ENCODE data around the gene HTR4. TPM values are rescaled to one million over a fixed set of nuclear protein-coding genes. Genes with fewer than 3 reads are reported as not detected.

The HTR4 gene
- total RNA-seq, 2 experiments from 2014 or later, result not detected

- H3K4me1 Mint-ChIP-seq, result peaks cover 29% of the 10 kb centered on the region
- no peak for DNase-seq
- ChIA-PET CTCF (no interaction called here), POLR2A (no interaction called here)
- H3K4me3 Mint-ChIP-seq, result no peak overlapping the region
- no peaks in the 10 kb centered on the region for H3K9me3 Mint-ChIP-seq
- H3K27me3 Mint-ChIP-seq, result peaks cover 30% of the 10 kb centered on the region
- H3K36me3 Mint-ChIP-seq (ENCODE audit: low read depth), result no peaks in the 10 kb centered on the region
- H3K27ac Mint-ChIP-seq, result no peak overlapping the region
Measured at GRCh38 chr5:148619484-148619883, 34.8 kb downstream of the HTR4 start.

- no peak for DNase-seq
- Mint-ChIP-seq H3K9me3 (no peaks in the 10 kb centered on the region), H3K36me3 (ENCODE audit: low read depth) (no peaks in the 10 kb centered on the region), H3K27ac (no peak overlapping the region), H3K4me3 (no peak overlapping the region), H3K27me3 (peaks cover 13% of the 10 kb centered on the region), H3K4me1 (peaks cover 14% of the 10 kb centered on the region)
- ChIA-PET POLR2A (no interaction called here), CTCF (no interaction called here)
Measured at GRCh38 chr5:148615644-148616275, 38.6 kb downstream of the HTR4 start.

- Mint-ChIP-seq H3K27me3 (no peaks in the 10 kb centered on the region), H3K4me1 (no peaks in the 10 kb centered on the region), H3K36me3 (ENCODE audit: low read depth) (no peaks in the 10 kb centered on the region), H3K4me3 (no peak overlapping the region), H3K9me3 (no peaks in the 10 kb centered on the region), H3K27ac (no peak overlapping the region)
- POLR2A ChIA-PET, result no interaction called here
- CTCF ChIA-PET, result no interaction called here
- no peak for DNase-seq
Measured at GRCh38 chr5:148607406-148607805, 46.9 kb downstream of the HTR4 start.

GRCh38 chr5:148606296-148606695 lies 48.0 kb downstream of the HTR4 start:
- Mint-ChIP-seq H3K27ac (no peak overlapping the region), H3K4me1 (no peaks in the 10 kb centered on the region), H3K9me3 (no peaks in the 10 kb centered on the region), H3K4me3 (no peak overlapping the region), H3K27me3 (no peaks in the 10 kb centered on the region), H3K36me3 (ENCODE audit: low read depth) (no peaks in the 10 kb centered on the region)
- ChIA-PET POLR2A (no interaction called here), CTCF (no interaction called here)
- no peak for DNase-seq

GRCh38 chr5:148599187-148599586 lies 55.1 kb downstream of the HTR4 start:
- Mint-ChIP-seq H3K4me1 (no peaks in the 10 kb centered on the region), H3K36me3 (ENCODE audit: low read depth) (no peaks in the 10 kb centered on the region), H3K27ac (no peak overlapping the region), H3K9me3 (peaks cover 5% of the 10 kb centered on the region), H3K4me3 (no peak overlapping the region), H3K27me3 (peaks cover 7% of the 10 kb centered on the region)
- DNase-seq, result no peak
- POLR2A ChIA-PET, result no interaction called here
- CTCF ChIA-PET, result no interaction called here

GRCh38 chr5:148595697-148596096 lies 58.6 kb downstream of the HTR4 start:
- no peak for DNase-seq
- H3K27ac Mint-ChIP-seq, result no peak overlapping the region
- H3K9me3 Mint-ChIP-seq, result peaks cover 5% of the 10 kb centered on the region
- no peaks in the 10 kb centered on the region for H3K4me1 Mint-ChIP-seq
- peaks cover 11% of the 10 kb centered on the region for H3K27me3 Mint-ChIP-seq
- no peaks in the 10 kb centered on the region for H3K36me3 Mint-ChIP-seq (ENCODE audit: low read depth)
- ChIA-PET CTCF (no interaction called here), POLR2A (no interaction called here)
- H3K4me3 Mint-ChIP-seq, result no peak overlapping the region

GRCh38 chr5:148586796-148587195 lies 67.5 kb downstream of the HTR4 start:
- CTCF ChIA-PET, result no interaction called here
- DNase-seq, result no peak
- no peak overlapping the region for H3K4me3 Mint-ChIP-seq
- H3K27me3 Mint-ChIP-seq, result peaks cover 2% of the 10 kb centered on the region
- POLR2A ChIA-PET, result no interaction called here
- no peaks in the 10 kb centered on the region for H3K36me3 Mint-ChIP-seq (ENCODE audit: low read depth)
- H3K27ac Mint-ChIP-seq, result no peak overlapping the region
- H3K4me1 Mint-ChIP-seq, result no peaks in the 10 kb centered on the region
- H3K9me3 Mint-ChIP-seq, result no peaks in the 10 kb centered on the region

GRCh38 chr5:148585988-148586387 lies 68.3 kb downstream of the HTR4 start:
- no peak for DNase-seq
- POLR2A ChIA-PET, result no interaction called here

GRCh38 chr5:148584103-148584502 lies 70.2 kb downstream of the HTR4 start:
- Mint-ChIP-seq H3K4me1 (no peaks in the 10 kb centered on the region), H3K9me3 (no peaks in the 10 kb centered on the region), H3K4me3 (no peak overlapping the region), H3K36me3 (ENCODE audit: low read depth) (no peaks in the 10 kb centered on the region), H3K27me3 (peaks cover 2% of the 10 kb centered on the region), H3K27ac (no peak overlapping the region)
- CTCF ChIA-PET, result interaction anchor here (1.3 kb wide), 1 partner anchor 147 kb away, joined by 3 read pairs; no protein-coding TSS in a partner anchor
- POLR2A ChIA-PET, result no interaction called here
- no peak for DNase-seq

More at GRCh38 chr5:148585988-148586387, 68.3 kb downstream of the HTR4 start:
- no peaks in the 10 kb centered on the region for H3K36me3 Mint-ChIP-seq (ENCODE audit: low read depth)
- no peak overlapping the region for H3K27ac Mint-ChIP-seq
- CTCF ChIA-PET, result no interaction called here
- no peaks in the 10 kb centered on the region for H3K9me3 Mint-ChIP-seq
- H3K4me1 Mint-ChIP-seq, result no peaks in the 10 kb centered on the region
- H3K4me3 Mint-ChIP-seq, result no peak overlapping the region
- H3K27me3 Mint-ChIP-seq, result peaks cover 2% of the 10 kb centered on the region

- Mint-ChIP-seq H3K27me3 (peaks cover 2% of the 10 kb centered on the region), H3K36me3 (ENCODE audit: low read depth) (no peaks in the 10 kb centered on the region), H3K4me1 (no peaks in the 10 kb centered on the region), H3K4me3 (no peak overlapping the region), H3K9me3 (no peaks in the 10 kb centered on the region), H3K27ac (no peak overlapping the region)
- CTCF ChIA-PET, result interaction anchor here (1.3 kb wide), 1 partner anchor 147 kb away, joined by 3 read pairs; no protein-coding TSS in a partner anchor
- POLR2A ChIA-PET, result no interaction called here
- DNase-seq, result no peak
Measured at GRCh38 chr5:148583421-148583965, 70.8 kb downstream of the HTR4 start.

- Mint-ChIP-seq H3K4me3 (no peak overlapping the region), H3K27me3 (peaks cover 4% of the 10 kb centered on the region), H3K27ac (no peak overlapping the region), H3K9me3 (no peaks in the 10 kb centered on the region), H3K4me1 (no peaks in the 10 kb centered on the region), H3K36me3 (ENCODE audit: low read depth) (no peaks in the 10 kb centered on the region)
- POLR2A ChIA-PET, result no interaction called here
- CTCF ChIA-PET, result no interaction called here
- DNase-seq, result no peak
Measured at GRCh38 chr5:148574167-148574566, 80.2 kb downstream of the HTR4 start.

- CTCF ChIA-PET, result no interaction called here
- no peaks in the 10 kb centered on the region for H3K4me1 Mint-ChIP-seq
Measured at GRCh38 chr5:148573374-148573773, 81.0 kb downstream of the HTR4 start.

GRCh38 chr5:148569948-148570347 lies 84.4 kb downstream of the HTR4 start:
- no peaks in the 10 kb centered on the region for H3K36me3 Mint-ChIP-seq (ENCODE audit: low read depth)
- H3K4me1 Mint-ChIP-seq, result no peaks in the 10 kb centered on the region
- H3K9me3 Mint-ChIP-seq, result no peaks in the 10 kb centered on the region

More at GRCh38 chr5:148573374-148573773, 81.0 kb downstream of the HTR4 start:
- no peaks in the 10 kb centered on the region for H3K9me3 Mint-ChIP-seq
- H3K36me3 Mint-ChIP-seq (ENCODE audit: low read depth), result no peaks in the 10 kb centered on the region
- no peak for DNase-seq
- POLR2A ChIA-PET, result no interaction called here
- no peak overlapping the region for H3K4me3 Mint-ChIP-seq
- H3K27me3 Mint-ChIP-seq, result peaks cover 5% of the 10 kb centered on the region
- no peak overlapping the region for H3K27ac Mint-ChIP-seq

GRCh38 chr5:148565148-148565547 lies 89.2 kb downstream of the HTR4 start:
- CTCF ChIA-PET, result no interaction called here
- Mint-ChIP-seq H3K27ac (no peak overlapping the region), H3K4me3 (no peak overlapping the region), H3K4me1 (no peaks in the 10 kb centered on the region), H3K27me3 (peaks cover 15% of the 10 kb centered on the region), H3K9me3 (no peaks in the 10 kb centered on the region), H3K36me3 (ENCODE audit: low read depth) (no peaks in the 10 kb centered on the region)
- DNase-seq, result no peak
- POLR2A ChIA-PET, result no interaction called here

More at GRCh38 chr5:148569948-148570347, 84.4 kb downstream of the HTR4 start:
- ChIA-PET CTCF (no interaction called here), POLR2A (no interaction called here)
- Mint-ChIP-seq H3K27me3 (peaks cover 10% of the 10 kb centered on the region), H3K27ac (no peak overlapping the region), H3K4me3 (no peak overlapping the region)
- no peak for DNase-seq

Data from activated CD4-positive, alpha-beta memory T cell treated with anti-CD3 and anti-CD28 coated beads, Interleukin-2, amount 10 ng/mL, durations not matched to agents 7 days and 5 days (primary cell).